ENCODE results near the gene KRTAP13-3. TPM values are rescaled to one million over a fixed set of nuclear protein-coding genes. Genes with fewer than 3 reads are reported as not detected.
A peak's percentile ranks its signal among the peaks of the same experiment; 100 is the strongest.

Gene KRTAP13-3
- total and polyA plus RNA-seq, 4 donors: not detected

GRCh38 chr21:30448514-30448913 lies 22.8 kb upstream of the KRTAP13-3 start:
- WGBS, 2 donors: 84 to 86% methylated on average over 3 of the region's 3 CpGs
- no peak for TF ChIP-seq CTCF (IDR thresholded peaks at IDR 0.05; ENCODE audit: control extremely low read depth, extremely low read depth)
- H3K27ac ChIP-seq (ENCODE audit: low read depth in 1 of 2, low read length in 1 of 2): no peak overlapping the region

GRCh38 chr21:30447056-30447455 lies 21.3 kb upstream of the KRTAP13-3 start:
- ATAC-seq (ENCODE audit: insufficient read depth, low FRiP score) (no peak), DNase-seq (no peak)
- Histone ChIP-seq H3K4me1 (ENCODE audit: control insufficient read depth in 5 of 5, insufficient read depth in 5 of 5, low read length in 5 of 5) (no peaks in the 10 kb centered on the region), H3K4me3 (no peak overlapping the region), H3K9ac (ENCODE audit: insufficient read depth in 1 of 2, low read length in 2 of 2) (no peak overlapping the region), H3K27ac (ENCODE audit: low read depth in 1 of 2, low read length in 1 of 2) (no peak overlapping the region), H3K9me3 (ENCODE audit: control insufficient read depth in 4 of 4, insufficient read depth in 3 of 4, low read length in 3 of 4) (no peaks in the 10 kb centered on the region), H3K27me3 (ENCODE audit: control insufficient read depth in 3 of 3, insufficient read depth in 3 of 3, low read length in 2 of 3) (no peaks in the 10 kb centered on the region), H3K36me3 (ENCODE audit: control insufficient read depth in 4 of 4, insufficient read depth in 4 of 4, low read length in 4 of 4) (no peaks in the 10 kb centered on the region)
- WGBS, 2 donors: 16 to 30% methylated on average over 4 of the region's 4 CpGs
- TF ChIP-seq CTCF (IDR thresholded peaks at IDR 0.05; ENCODE audit: control extremely low read depth, extremely low read depth): no peak

More at GRCh38 chr21:30448514-30448913, 22.8 kb upstream of the KRTAP13-3 start:
- DNase-seq (no peak), ATAC-seq (ENCODE audit: insufficient read depth, low FRiP score) (no peak)
- H3K4me1 ChIP-seq (ENCODE audit: control insufficient read depth in 5 of 5, insufficient read depth in 5 of 5, low read length in 5 of 5): no peaks in the 10 kb centered on the region
- H3K36me3 ChIP-seq (ENCODE audit: control insufficient read depth in 4 of 4, insufficient read depth in 4 of 4, low read length in 4 of 4): no peaks in the 10 kb centered on the region
- no peaks in the 10 kb centered on the region for H3K27me3 ChIP-seq (ENCODE audit: control insufficient read depth in 3 of 3, insufficient read depth in 3 of 3, low read length in 2 of 3)
- H3K9ac ChIP-seq (ENCODE audit: insufficient read depth in 1 of 2, low read length in 2 of 2): peak overlapping the region in 1 of 2 donors; percentile 13
- H3K9me3 ChIP-seq (ENCODE audit: control insufficient read depth in 4 of 4, insufficient read depth in 3 of 4, low read length in 3 of 4): no peaks in the 10 kb centered on the region
- no peak overlapping the region for H3K4me3 ChIP-seq

DNA sequence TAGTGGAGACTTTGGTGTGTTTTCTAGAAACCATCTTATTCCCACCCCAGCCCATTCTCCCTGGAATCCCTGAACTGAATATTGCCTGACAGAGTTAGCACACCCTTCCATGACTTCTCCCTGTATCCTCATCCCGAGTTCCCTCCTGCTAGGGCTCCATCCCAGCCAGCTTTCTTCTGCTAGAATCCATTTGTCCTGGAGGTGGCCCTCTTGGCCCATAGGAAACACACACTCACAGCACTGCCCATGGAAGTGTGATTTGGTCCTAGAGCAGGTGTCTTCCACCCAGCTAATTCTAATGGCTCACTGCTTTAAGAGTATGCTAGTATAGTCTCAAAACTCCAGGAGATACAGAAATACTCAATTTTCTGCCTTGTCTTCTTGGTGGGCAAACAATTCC lies 18.5 kb upstream of the KRTAP13-3 start:
- WGBS, 2 donors: 50 to 56% methylated on average over 1 of the region's 1 CpG
- Histone ChIP-seq H3K4me3 (no peak overlapping the region), H3K27me3 (ENCODE audit: control insufficient read depth in 3 of 3, insufficient read depth in 3 of 3, low read length in 2 of 3) (no peaks in the 10 kb centered on the region), H3K27ac (ENCODE audit: low read depth in 1 of 2, low read length in 1 of 2) (no peak overlapping the region), H3K36me3 (ENCODE audit: control insufficient read depth in 4 of 4, insufficient read depth in 4 of 4, low read length in 4 of 4) (no peaks in the 10 kb centered on the region), H3K9me3 (ENCODE audit: control insufficient read depth in 4 of 4, insufficient read depth in 3 of 4, low read length in 3 of 4) (no peaks in the 10 kb centered on the region), H3K9ac (ENCODE audit: insufficient read depth in 1 of 2, low read length in 2 of 2) (no peak overlapping the region), H3K4me1 (ENCODE audit: control insufficient read depth in 5 of 5, insufficient read depth in 5 of 5, low read length in 5 of 5) (no peaks in the 10 kb centered on the region)
- no peak for ATAC-seq (ENCODE audit: insufficient read depth, low FRiP score)
- DNase-seq: no peak
- TF ChIP-seq CTCF (IDR thresholded peaks at IDR 0.05; ENCODE audit: control extremely low read depth, extremely low read depth): no peak

- Histone ChIP-seq H3K36me3 (ENCODE audit: control insufficient read depth in 4 of 4, insufficient read depth in 4 of 4, low read length in 4 of 4) (no peaks in the 10 kb centered on the region), H3K4me1 (ENCODE audit: control insufficient read depth in 5 of 5, insufficient read depth in 5 of 5, low read length in 5 of 5) (no peaks in the 10 kb centered on the region), H3K27me3 (ENCODE audit: control insufficient read depth in 3 of 3, insufficient read depth in 3 of 3, low read length in 2 of 3) (no peaks in the 10 kb centered on the region), H3K9ac (ENCODE audit: insufficient read depth in 1 of 2, low read length in 2 of 2) (no peak overlapping the region), H3K27ac (ENCODE audit: low read depth in 1 of 2, low read length in 1 of 2) (no peak overlapping the region), H3K4me3 (no peak overlapping the region), H3K9me3 (ENCODE audit: control insufficient read depth in 4 of 4, insufficient read depth in 3 of 4, low read length in 3 of 4) (no peaks in the 10 kb centered on the region)
- ATAC-seq (ENCODE audit: insufficient read depth, low FRiP score) (no peak), DNase-seq (no peak)
- TF ChIP-seq CTCF (IDR thresholded peaks at IDR 0.05; ENCODE audit: control extremely low read depth, extremely low read depth): no peak
These were observed 17.5 kb upstream of the KRTAP13-3 start for GRCh38 chr21:30443226-30443625.

Measured in lung (tissue), 12 donors.